HepG2 (cell line): Measurements from ENCODE around the gene NUDT19. TPM values are rescaled to one million over a fixed set of nuclear protein-coding genes. Genes with fewer than 3 reads are reported as not detected.

ENCODE experiments used
- ARID2 ChIP-seq: sonication (generic); formaldehyde crosslinking; IDR thresholded peaks from 2 replicates; pipeline ENCODE4 v1.8.1; 2022; ENCODE audit warnings: mild to moderate bottlenecking, missing genetic modification reagents, borderline replicate concordance
- E2F2 ChIP-seq: sonication (generic); formaldehyde crosslinking; IDR thresholded peaks from 2 replicates; pipeline ENCODE4 v1.4.0; 2020; ENCODE audit warnings: missing genetic modification reagents, borderline replicate concordance
- ETV5 ChIP-seq: IDR thresholded peaks from 2 replicates; pipeline ENCODE4 v1.6.1; 2018; ENCODE audit warnings: missing biosample characterization, missing genetic modification reagents, inconsistent platforms, borderline replicate concordance
- FOXJ3 ChIP-seq: sonication (generic); formaldehyde crosslinking; IDR thresholded peaks from 2 replicates; pipeline ENCODE4 v1.4.0; 2020; ENCODE audit warnings: missing genetic modification reagents, mild to moderate bottlenecking, borderline replicate concordance
- HNRNPL ChIP-seq: fragments of 200-400 bp; formaldehyde crosslinking; IDR thresholded peaks from 2 replicates; pipeline ENCODE4 v1.6.1; 2017; ENCODE audit warnings: mild to moderate bottlenecking, low read depth, low read length
- KDM2A ChIP-seq: sonication (generic); formaldehyde crosslinking; IDR thresholded peaks from 2 replicates; pipeline ENCODE4 v1.4.0; 2020; ENCODE audit warnings: low read depth, missing genetic modification reagents, borderline replicate concordance
- MIER3 ChIP-seq: IDR thresholded peaks from 2 replicates; pipeline ENCODE4 v1.6.1; 2016; ENCODE audit warnings: missing compliant biosample characterization, borderline replicate concordance
- MTA1 ChIP-seq: sonication (generic); formaldehyde crosslinking; IDR thresholded peaks from 2 replicates; pipeline ENCODE4 v1.4.0; 2020; ENCODE audit warnings: missing genetic modification reagents, mild to moderate bottlenecking, borderline replicate concordance
- NRL ChIP-seq: sonication (generic); formaldehyde crosslinking; IDR thresholded peaks from 2 replicates; pipeline ENCODE4 v1.5.0; 2020; ENCODE audit warnings: missing genetic modification reagents, mild to moderate bottlenecking, moderate library complexity, borderline replicate concordance
- SMARCE1 ChIP-seq: fragments of 450-650 bp; IDR thresholded peaks from 2 replicates; pipeline ENCODE4 v1.6.1; 2017; ENCODE audit warnings: borderline replicate concordance
- SRSF4 ChIP-seq: fragments of 200-400 bp; formaldehyde crosslinking; IDR thresholded peaks from one replicate; pipeline ENCODE4 v1.6.1; 2018; ENCODE audit warnings: mild to moderate bottlenecking, low read depth, low read length, moderate library complexity; ENCODE audit not compliant: poor library complexity, severe bottlenecking
- SSRP1 ChIP-seq: IDR thresholded peaks from 2 replicates; pipeline ENCODE4 v1.6.1; 2016; ENCODE audit warnings: control low read depth
- TMF1 ChIP-seq: sonication (generic); formaldehyde crosslinking; IDR thresholded peaks from 2 replicates; pipeline ENCODE4 v1.8.1; 2022; ENCODE audit warnings: low read depth, missing genetic modification reagents
- ZBTB1 ChIP-seq: sonication (generic); formaldehyde crosslinking; IDR thresholded peaks from 2 replicates; pipeline ENCODE4 v1.4.0; 2020; ENCODE audit warnings: missing genetic modification reagents, borderline replicate concordance
- ZNF354B ChIP-seq: sonication (generic); formaldehyde crosslinking; IDR thresholded peaks from 2 replicates; pipeline ENCODE4 v1.8.0; 2022; ENCODE audit warnings: mild to moderate bottlenecking, missing genetic modification reagents
- ZNF362 ChIP-seq: sonication (generic); formaldehyde crosslinking; IDR thresholded peaks from 2 replicates; pipeline ENCODE4 v1.4.0; 2020; ENCODE audit warnings: missing genetic modification reagents, mild to moderate bottlenecking, borderline replicate concordance
- ZNF446 ChIP-seq: sonication (generic); formaldehyde crosslinking; IDR thresholded peaks from 2 replicates; pipeline ENCODE4 v1.5.0; 2020; ENCODE audit warnings: mild to moderate bottlenecking, missing genetic modification reagents
- ZNF512B ChIP-seq: sonication (generic); formaldehyde crosslinking; IDR thresholded peaks from 2 replicates; pipeline ENCODE4 v1.5.1; 2020; ENCODE audit warnings: missing genetic modification reagents, mild to moderate bottlenecking, borderline replicate concordance
- ZNF724P ChIP-seq: sonication (generic); formaldehyde crosslinking; IDR thresholded peaks from 2 replicates; pipeline ENCODE4 v1.8.0; 2022; ENCODE audit warnings: missing genetic modification reagents, borderline replicate concordance
- ZSCAN29 ChIP-seq: sonication (generic); formaldehyde crosslinking; conservative IDR thresholded peaks from 2 replicates; pipeline ENCODE4 v1.4.0; 2020; ENCODE audit warnings: mild to moderate bottlenecking, missing genetic modification reagents
- ZXDC ChIP-seq: sonication (generic); formaldehyde crosslinking; IDR thresholded peaks from 2 replicates; pipeline ENCODE4 v1.5.0; 2020; ENCODE audit warnings: mild to moderate bottlenecking, missing genetic modification reagents
- polyA plus RNA-seq, 8 experiments: library from polyadenylated mRNA; depleted of rRNA in 3 of 8; stranded (reverse) in 7 of 8; unstranded in 1 of 8; fragments of >200 nt; fragmentation: Illumina TruSeq in 4 of 8; extraction: Trizol in 4 of 8; gene quantifications; 2 replicates each; pipeline versions ENCODE4 v1.2.1 to v1.2.3, GENCODE V29; 2011 to 2016; ENCODE audit warnings: low read depth in 4 of 8, missing spikeins in 1 of 8, mixed read lengths in 1 of 8; ENCODE audit not compliant: insufficient read depth in 1 of 8
- total RNA-seq, 5 experiments: library from RNA; depleted of rRNA; stranded (reverse); fragments of >200 nt; fragmentation: Illumina TruSeq; extraction: Trizol; gene quantifications; 2 replicates each; pipeline ENCODE4 v1.2.3, GENCODE V29; 2016; ENCODE audit warnings: low read depth in 1 of 5

NUDT19 gene
- total and polyA plus RNA-seq, 2 of the 13 experiments (the other 11 are each of a cell fraction or from before 2014, with no cell fraction given), result 3.1 to 3.6 TPM

- TF ChIP-seq MTA1, result 0 out of 2 replicates have a peak, but pooled peaks have one; percentile 9
- no peak for TF ChIP-seq ZNF362 (CRISPR knock-in tag)
- no peak for TF ChIP-seq SMARCE1
- TF ChIP-seq TMF1, result no peak
- no peak for TF ChIP-seq SSRP1
- peak; percentile 12; the same call in 1 of the 2 replicates for TF ChIP-seq NRL (CRISPR knock-in tag)
- TF ChIP-seq ZSCAN29 (CRISPR knock-in tag), result no peak
- TF ChIP-seq SRSF4, result no peak
- TF ChIP-seq HNRNPL, result 0 out of 2 replicates have a peak, but pooled peaks have one; percentile 17
- TF ChIP-seq KDM2A (CRISPR knock-in tag), result peak; percentile 8; the same call in 1 of the 2 replicates
- TF ChIP-seq ZNF724P (CRISPR knock-in tag), result no peak
- TF ChIP-seq ZXDC, result no peak
- TF ChIP-seq ARID2 (CRISPR knock-in tag), result peak; percentile 50; the same call in 1 of the 2 replicates
- no peak for TF ChIP-seq ZNF354B (CRISPR knock-in tag)
- no peak for TF ChIP-seq FOXJ3 (CRISPR knock-in tag)
- no peak for TF ChIP-seq E2F2 (CRISPR knock-in tag)
- no peak for TF ChIP-seq ETV5 (CRISPR knock-in tag)
- 0 out of 2 replicates have a peak, but pooled peaks have one; percentile 21 for TF ChIP-seq ZNF446
- TF ChIP-seq ZNF512B (CRISPR knock-in tag), result no peak
- TF ChIP-seq MIER3 (CRISPR knock-in tag), result no peak
- no peak for TF ChIP-seq ZBTB1 (CRISPR knock-in tag)
Observed at GRCh38 chr19:32675720-32676185, 15.9 kb upstream of the NUDT19 start, which contains the start of gene RGS9BP (continued).
